BLaER1 treated with 17β-estradiol and CSF1 and Interleukin-3, amounts not matched to agents 10 nM and 100 nM (cell line): ENCODE data around the gene NRXN2.

Experiments used
- H3K27ac ChIP-seq, 11 experiments: shearing (Covaris generic); formaldehyde crosslinking; 2 replicates each; pipeline ENCODE4 v1.8.1; 2022
- H3K27me3 ChIP-seq, 11 experiments: shearing (Covaris generic); formaldehyde crosslinking; 2 replicates each; pipeline ENCODE4 v1.8.1; 2022
- H3K36me3 ChIP-seq, 11 experiments: shearing (Covaris generic); formaldehyde crosslinking; 2 replicates each; pipeline ENCODE4 v1.8.1; 2022
- H3K4me1 ChIP-seq, 10 experiments: shearing (Covaris generic); formaldehyde crosslinking; 2 replicates each; pipeline ENCODE4 v1.8.1; 2022
- H3K4me2 ChIP-seq, 11 experiments: shearing (Covaris generic); formaldehyde crosslinking; 2 replicates each; pipeline ENCODE4 v1.8.1; 2022
- H3K4me3 ChIP-seq, 10 experiments: shearing (Covaris generic); formaldehyde crosslinking; 2 replicates each; pipeline ENCODE4 v1.8.1; 2022
- H3K9ac ChIP-seq, 11 experiments: shearing (Covaris generic); formaldehyde crosslinking; 2 replicates each; pipeline ENCODE4 v1.8.1; 2022
- H3K9me3 ChIP-seq, 11 experiments: shearing (Covaris generic); formaldehyde crosslinking; replicated peaks in 1 of 11; 2 replicates each; pipeline ENCODE4 v1.8.1; 2022
- H4K20me1 ChIP-seq, 11 experiments: shearing (Covaris generic); formaldehyde crosslinking; 2 replicates each; pipeline ENCODE4 v1.8.1; 2022
- Cebpa-rat ChIP-seq, 11 experiments: shearing (Covaris generic); IDR thresholded peaks; 2 replicates each; pipeline ENCODE4 v1.8.1; 2022

Gene NRXN2

GRCh38 chr11:64643256-64643881 is 79.6 kb downstream of the NRXN2 start:
- TF ChIP-seq Cebpa-rat (IDR thresholded peaks at IDR 0.05): no peak
- Histone ChIP-seq H3K4me2 (peak overlapping the region in 10 of 11 experiments; percentile 47 to 82 (median 69); a peak in 14 of 22 replicates), H3K36me3 (no peaks in the 10 kb centered on the region), H3K9ac (no peak overlapping the region), H3K4me1 (peaks cover 13 to 78% (median 57%) of the 10 kb centered on the region in 10 experiments), H3K27me3 (peaks cover 62 to 95% (median 79%) of the 10 kb centered on the region in 11 experiments), H3K9me3 (no peaks in the 10 kb centered on the region), H3K4me3 (peak overlapping the region in 1 of 10 experiments; percentile 38; a peak in 1 of 20 replicates), H3K27ac (no peak overlapping the region), H4K20me1 (peaks cover 0 to 63% (median 17%) of the 10 kb centered on the region in 11 experiments; a peak in 16 of 22 replicates)

- peak overlapping the region in 10 of 11 experiments; percentile 47 to 82 (median 69); a peak in 20 of 22 replicates for H3K4me2 ChIP-seq
- no peaks in the 10 kb centered on the region for H3K36me3 ChIP-seq
- peaks cover 18 to 78% (median 57%) of the 10 kb centered on the region in 10 experiments for H3K4me1 ChIP-seq
- no peak overlapping the region for H3K27ac ChIP-seq
- no peaks in the 10 kb centered on the region for H3K9me3 ChIP-seq
- peaks cover 62 to 96% (median 80%) of the 10 kb centered on the region in 11 experiments for H3K27me3 ChIP-seq
- H4K20me1 ChIP-seq: peaks cover 0 to 61% (median 22%) of the 10 kb centered on the region in 11 experiments; a peak in 16 of 22 replicates
- no peak for TF ChIP-seq Cebpa-rat (IDR thresholded peaks at IDR 0.05)
- peak overlapping the region in 2 of 11 experiments; percentile 27 to 37; a peak in 2 of 22 replicates for H3K9ac ChIP-seq
- peak overlapping the region in 8 of 10 experiments; percentile 21 to 52 (median 39); a peak in 10 of 20 replicates for H3K4me3 ChIP-seq
Observed at GRCh38 chr11:64642871-64643255, 80.1 kb downstream of the NRXN2 start.

GRCh38 chr11:64642418-64642735 is 80.6 kb downstream of the NRXN2 start:
- Histone ChIP-seq H3K27ac (no peak overlapping the region), H3K9me3 (no peaks in the 10 kb centered on the region), H3K4me3 (peak overlapping the region in 8 of 10 experiments; percentile 21 to 52 (median 39); a peak in 10 of 20 replicates), H3K36me3 (no peaks in the 10 kb centered on the region), H3K4me2 (peak overlapping the region in 10 of 11 experiments; percentile 47 to 82 (median 69); a peak in 20 of 22 replicates), H3K9ac (peak overlapping the region in 2 of 11 experiments; percentile 27 to 37; a peak in 2 of 22 replicates), H3K27me3 (peaks cover 62 to 99% (median 80%) of the 10 kb centered on the region in 11 experiments), H4K20me1 (peaks cover 0 to 65% (median 26%) of the 10 kb centered on the region in 11 experiments; a peak in 16 of 22 replicates), H3K4me1 (peaks cover 23 to 78% (median 57%) of the 10 kb centered on the region in 10 experiments)
- no peak for TF ChIP-seq Cebpa-rat (IDR thresholded peaks at IDR 0.05)

- peak overlapping the region in 7 of 10 experiments; percentile 25 to 52 (median 40); a peak in 8 of 20 replicates for H3K4me3 ChIP-seq
- peak overlapping the region in 10 of 11 experiments; percentile 47 to 82 (median 69); a peak in 19 of 22 replicates for H3K4me2 ChIP-seq
- H3K4me1 ChIP-seq: peaks cover 23 to 78% (median 60%) of the 10 kb centered on the region in 10 experiments
- peaks cover 62 to 100% (median 80%) of the 10 kb centered on the region in 11 experiments for H3K27me3 ChIP-seq
- TF ChIP-seq Cebpa-rat (IDR thresholded peaks at IDR 0.05): no peak
- peaks cover 0 to 69% (median 26%) of the 10 kb centered on the region in 11 experiments; a peak in 16 of 22 replicates for H4K20me1 ChIP-seq
- H3K36me3 ChIP-seq: no peaks in the 10 kb centered on the region
- H3K9ac ChIP-seq: no peak overlapping the region; a peak in 1 of 22 replicates
- H3K9me3 ChIP-seq: no peaks in the 10 kb centered on the region
- H3K27ac ChIP-seq: no peak overlapping the region
Observed at GRCh38 chr11:64641596-64642417, 81.2 kb downstream of the NRXN2 start.

- no peak for TF ChIP-seq Cebpa-rat (IDR thresholded peaks at IDR 0.05)
- H3K27me3 ChIP-seq: peaks cover 58 to 81% (median 65%) of the 10 kb centered on the region in 11 experiments
- H4K20me1 ChIP-seq: peaks cover 0 to 61% (median 26%) of the 10 kb centered on the region in 11 experiments; a peak in 16 of 22 replicates
- no peak overlapping the region for H3K27ac ChIP-seq
- H3K9me3 ChIP-seq: no peaks in the 10 kb centered on the region
- no peak overlapping the region for H3K9ac ChIP-seq
- no peaks in the 10 kb centered on the region for H3K36me3 ChIP-seq
- peaks cover 27 to 82% (median 74%) of the 10 kb centered on the region in 10 experiments for H3K4me1 ChIP-seq
- H3K4me3 ChIP-seq: no peak overlapping the region
- H3K4me2 ChIP-seq: peak overlapping the region in 8 of 11 experiments; percentile 89 to 98 (median 96); a peak in 10 of 22 replicates
Observed at GRCh38 chr11:64639885-64640284, 83.1 kb downstream of the NRXN2 start.

- no peak overlapping the region for H3K27ac ChIP-seq
- peak overlapping the region in 10 of 11 experiments; percentile 82 to 98 (median 94); a peak in 18 of 22 replicates for H3K4me2 ChIP-seq
- peaks cover 36 to 82% (median 74%) of the 10 kb centered on the region in 10 experiments for H3K4me1 ChIP-seq
- no peaks in the 10 kb centered on the region for H3K9me3 ChIP-seq
- H3K27me3 ChIP-seq: peaks cover 47 to 70% (median 54%) of the 10 kb centered on the region in 11 experiments
- no peaks in the 10 kb centered on the region for H3K36me3 ChIP-seq
- no peak for TF ChIP-seq Cebpa-rat (IDR thresholded peaks at IDR 0.05)
- H3K9ac ChIP-seq: no peak overlapping the region
- H4K20me1 ChIP-seq: peaks cover 0 to 63% (median 26%) of the 10 kb centered on the region in 11 experiments; a peak in 16 of 22 replicates
- H3K4me3 ChIP-seq: peak overlapping the region in 1 of 10 experiments; percentile 55; a peak in 1 of 20 replicates
Observed at GRCh38 chr11:64638829-64639228, 84.2 kb downstream of the NRXN2 start.

GRCh38 chr11:64638018-64638665 is 84.9 kb downstream of the NRXN2 start:
- H3K4me2 ChIP-seq: peak overlapping the region; percentile 82 to 98 (median 93)
- H4K20me1 ChIP-seq: peaks cover 0 to 70% (median 26%) of the 10 kb centered on the region in 11 experiments; a peak in 16 of 22 replicates
- H3K4me1 ChIP-seq: peaks cover 43 to 88% (median 79%) of the 10 kb centered on the region in 10 experiments
- H3K9me3 ChIP-seq: no peaks in the 10 kb centered on the region
- no peak for TF ChIP-seq Cebpa-rat (IDR thresholded peaks at IDR 0.05)
- H3K36me3 ChIP-seq: no peaks in the 10 kb centered on the region
- peak overlapping the region; percentile 22 to 61 (median 49); a peak in 17 of 20 replicates for H3K4me3 ChIP-seq
- H3K9ac ChIP-seq: peak overlapping the region in 4 of 11 experiments; percentile 6 to 46 (median 17); a peak in 7 of 22 replicates
- H3K27ac ChIP-seq: 0 out of 22 replicates have a peak overlapping the region, but pooled peaks of 1 of the 11 experiments have one; percentile 25
- peaks cover 42 to 63% (median 49%) of the 10 kb centered on the region in 11 experiments for H3K27me3 ChIP-seq
